Measurements from ENCODE around the gene WNT8B. TPM values are rescaled to one million over a fixed set of nuclear protein-coding genes. Genes with fewer than 3 reads are reported as not detected.

The WNT8B gene, protein sequence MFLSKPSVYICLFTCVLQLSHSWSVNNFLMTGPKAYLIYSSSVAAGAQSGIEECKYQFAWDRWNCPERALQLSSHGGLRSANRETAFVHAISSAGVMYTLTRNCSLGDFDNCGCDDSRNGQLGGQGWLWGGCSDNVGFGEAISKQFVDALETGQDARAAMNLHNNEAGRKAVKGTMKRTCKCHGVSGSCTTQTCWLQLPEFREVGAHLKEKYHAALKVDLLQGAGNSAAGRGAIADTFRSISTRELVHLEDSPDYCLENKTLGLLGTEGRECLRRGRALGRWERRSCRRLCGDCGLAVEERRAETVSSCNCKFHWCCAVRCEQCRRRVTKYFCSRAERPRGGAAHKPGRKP
- 0.07 TPM in 1 of 2 replicates, not detected in the other for total RNA-seq
- not detected in 2 replicates for polyA plus RNA-seq

DNA sequence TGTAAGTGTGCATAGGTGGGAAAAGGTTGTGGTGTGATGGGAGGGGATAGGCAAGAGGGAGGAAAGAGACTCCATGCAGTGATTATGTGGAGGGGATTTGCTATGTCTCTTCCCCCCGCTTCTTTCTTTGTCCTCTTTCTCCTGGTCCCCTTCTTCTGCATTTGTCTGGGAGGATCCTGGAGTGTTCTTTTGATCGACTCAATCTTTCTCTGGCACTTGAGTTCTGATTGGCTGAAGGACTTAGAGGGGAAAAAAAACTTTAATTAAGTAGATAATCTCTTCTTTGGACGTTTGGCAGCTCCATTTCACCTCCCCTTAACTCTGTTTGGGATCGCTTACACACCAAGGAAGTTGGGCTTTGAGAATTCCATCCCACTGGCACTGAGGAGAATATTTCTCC is at the start of gene WNT8B:
Gene WNT8B, plus strand, starts transcription at position 301 of the 400 bp plus-strand sequence. CDS start 160 bp downstream, outside the sequence.
- no peaks in the 10 kb centered on the region for H3K4me1 ChIP-seq (ENCODE audit: low read depth)
- H3K36me3 ChIP-seq = no peaks in the 10 kb centered on the region
- H3K9me3 ChIP-seq (ENCODE audit: low read depth) = no peaks in the 10 kb centered on the region
- H3K27ac ChIP-seq = no peak within 1 kb of the TSS
- H3K4me3 ChIP-seq = no peak within 1 kb of the TSS
- peaks cover 60% of the 10 kb centered on the region for H3K27me3 ChIP-seq
- TF ChIP-seq, protein P1, sequence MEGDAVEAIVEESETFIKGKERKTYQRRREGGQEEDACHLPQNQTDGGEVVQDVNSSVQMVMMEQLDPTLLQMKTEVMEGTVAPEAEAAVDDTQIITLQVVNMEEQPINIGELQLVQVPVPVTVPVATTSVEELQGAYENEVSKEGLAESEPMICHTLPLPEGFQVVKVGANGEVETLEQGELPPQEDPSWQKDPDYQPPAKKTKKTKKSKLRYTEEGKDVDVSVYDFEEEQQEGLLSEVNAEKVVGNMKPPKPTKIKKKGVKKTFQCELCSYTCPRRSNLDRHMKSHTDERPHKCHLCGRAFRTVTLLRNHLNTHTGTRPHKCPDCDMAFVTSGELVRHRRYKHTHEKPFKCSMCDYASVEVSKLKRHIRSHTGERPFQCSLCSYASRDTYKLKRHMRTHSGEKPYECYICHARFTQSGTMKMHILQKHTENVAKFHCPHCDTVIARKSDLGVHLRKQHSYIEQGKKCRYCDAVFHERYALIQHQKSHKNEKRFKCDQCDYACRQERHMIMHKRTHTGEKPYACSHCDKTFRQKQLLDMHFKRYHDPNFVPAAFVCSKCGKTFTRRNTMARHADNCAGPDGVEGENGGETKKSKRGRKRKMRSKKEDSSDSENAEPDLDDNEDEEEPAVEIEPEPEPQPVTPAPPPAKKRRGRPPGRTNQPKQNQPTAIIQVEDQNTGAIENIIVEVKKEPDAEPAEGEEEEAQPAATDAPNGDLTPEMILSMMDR (IDR thresholded peaks at IDR 0.05; ENCODE audit: low read depth, low read length) = no peak
- no peak for DNase-seq (ENCODE audit: low read depth in 1 of 2, low spot score in 1 of 2)

DNA sequence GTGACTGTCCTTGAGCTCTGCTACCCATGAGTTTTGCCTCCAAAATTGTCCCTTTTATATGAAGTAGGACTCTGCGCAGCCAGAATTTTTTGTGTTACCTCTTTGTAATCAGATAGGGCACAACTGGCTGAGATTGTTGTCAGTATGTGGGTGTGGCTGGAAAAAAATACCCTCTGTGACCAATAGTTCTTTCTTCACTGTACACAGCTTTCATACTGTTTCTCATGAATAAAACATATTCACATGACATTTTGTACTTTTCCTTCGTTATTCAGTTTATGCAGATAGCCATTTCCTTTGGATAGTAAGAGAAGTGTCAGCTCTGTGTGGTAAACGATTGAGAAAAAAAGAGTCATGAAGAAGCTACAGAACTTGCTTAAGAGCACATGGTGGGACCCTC is 49.6 kb upstream of the WNT8B start:
- TF ChIP-seq, protein P1 (IDR thresholded peaks at IDR 0.05; ENCODE audit: low read depth, low read length) = no peak
- Histone ChIP-seq H3K27ac (no peak overlapping the region), H3K27me3 (no peaks in the 10 kb centered on the region), H3K36me3 (no peaks in the 10 kb centered on the region), H3K4me3 (no peak overlapping the region), H3K4me1 (ENCODE audit: low read depth) (no peaks in the 10 kb centered on the region), H3K9me3 (ENCODE audit: low read depth) (no peaks in the 10 kb centered on the region)
- DNase-seq (ENCODE audit: low read depth in 1 of 2, low spot score in 1 of 2) = no peak

DNA sequence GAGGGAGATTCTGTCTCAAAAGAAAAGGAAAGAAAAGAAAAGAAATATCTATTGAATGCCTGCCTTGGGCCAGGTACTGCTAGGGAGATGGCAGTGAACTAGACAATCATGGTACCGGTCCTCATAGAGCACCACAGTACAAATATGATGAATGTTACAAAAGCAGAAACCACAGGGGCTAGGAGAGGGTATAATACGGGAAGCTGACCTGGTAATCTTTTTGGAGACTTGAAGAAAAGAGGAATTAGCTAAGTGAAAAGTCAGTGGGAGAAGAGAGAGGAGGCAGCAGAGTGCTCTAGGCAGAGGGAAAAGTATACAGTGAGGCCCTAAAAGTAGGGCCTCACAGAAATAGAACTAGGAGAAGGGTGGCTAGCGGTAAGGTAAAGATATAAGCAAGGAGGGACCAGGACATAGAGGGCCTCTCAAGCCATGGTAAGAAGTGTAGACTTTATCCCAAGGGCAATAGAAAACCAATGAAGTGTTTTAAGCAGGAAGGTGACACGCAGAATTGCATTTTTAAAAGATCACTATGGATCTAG is 42.8 kb upstream of the WNT8B start:
- H3K27me3 ChIP-seq = no peaks in the 10 kb centered on the region
- TF ChIP-seq, protein P1 (IDR thresholded peaks at IDR 0.05; ENCODE audit: low read depth, low read length) = no peak
- no peaks in the 10 kb centered on the region for H3K4me1 ChIP-seq (ENCODE audit: low read depth)
- no peak for DNase-seq (ENCODE audit: low read depth in 1 of 2, low spot score in 1 of 2)
- H3K4me3 ChIP-seq = no peak overlapping the region
- H3K9me3 ChIP-seq (ENCODE audit: low read depth) = no peaks in the 10 kb centered on the region
- H3K27ac ChIP-seq = no peak overlapping the region
- no peaks in the 10 kb centered on the region for H3K36me3 ChIP-seq

DNA sequence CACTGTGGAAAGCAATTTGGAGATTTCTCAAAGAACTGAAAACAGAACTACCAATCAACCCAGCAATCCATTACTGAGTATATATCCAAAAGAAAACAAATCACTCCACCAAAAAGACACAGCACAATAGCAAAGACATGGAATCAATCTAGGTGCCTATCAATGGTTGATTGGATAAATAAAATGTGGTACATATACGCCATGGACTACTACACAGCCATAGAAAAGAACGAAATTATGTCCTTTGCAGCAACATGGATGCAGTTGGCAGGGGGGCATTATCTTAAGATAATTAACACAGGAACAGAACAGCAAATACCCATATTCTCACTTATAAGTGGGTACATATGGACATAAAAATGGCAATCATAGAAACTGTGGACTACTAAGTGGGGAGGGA is 35.4 kb upstream of the WNT8B start:
- H3K9me3 ChIP-seq (ENCODE audit: low read depth) = no peaks in the 10 kb centered on the region
- no peak overlapping the region for H3K27ac ChIP-seq
- no peaks in the 10 kb centered on the region for H3K4me1 ChIP-seq (ENCODE audit: low read depth)
- H3K27me3 ChIP-seq = no peaks in the 10 kb centered on the region
- no peaks in the 10 kb centered on the region for H3K36me3 ChIP-seq
- no peak overlapping the region for H3K4me3 ChIP-seq
- no peak for DNase-seq (ENCODE audit: low read depth in 1 of 2, low spot score in 1 of 2)
- TF ChIP-seq, protein P1 (IDR thresholded peaks at IDR 0.05; ENCODE audit: low read depth, low read length) = no peak

DNA sequence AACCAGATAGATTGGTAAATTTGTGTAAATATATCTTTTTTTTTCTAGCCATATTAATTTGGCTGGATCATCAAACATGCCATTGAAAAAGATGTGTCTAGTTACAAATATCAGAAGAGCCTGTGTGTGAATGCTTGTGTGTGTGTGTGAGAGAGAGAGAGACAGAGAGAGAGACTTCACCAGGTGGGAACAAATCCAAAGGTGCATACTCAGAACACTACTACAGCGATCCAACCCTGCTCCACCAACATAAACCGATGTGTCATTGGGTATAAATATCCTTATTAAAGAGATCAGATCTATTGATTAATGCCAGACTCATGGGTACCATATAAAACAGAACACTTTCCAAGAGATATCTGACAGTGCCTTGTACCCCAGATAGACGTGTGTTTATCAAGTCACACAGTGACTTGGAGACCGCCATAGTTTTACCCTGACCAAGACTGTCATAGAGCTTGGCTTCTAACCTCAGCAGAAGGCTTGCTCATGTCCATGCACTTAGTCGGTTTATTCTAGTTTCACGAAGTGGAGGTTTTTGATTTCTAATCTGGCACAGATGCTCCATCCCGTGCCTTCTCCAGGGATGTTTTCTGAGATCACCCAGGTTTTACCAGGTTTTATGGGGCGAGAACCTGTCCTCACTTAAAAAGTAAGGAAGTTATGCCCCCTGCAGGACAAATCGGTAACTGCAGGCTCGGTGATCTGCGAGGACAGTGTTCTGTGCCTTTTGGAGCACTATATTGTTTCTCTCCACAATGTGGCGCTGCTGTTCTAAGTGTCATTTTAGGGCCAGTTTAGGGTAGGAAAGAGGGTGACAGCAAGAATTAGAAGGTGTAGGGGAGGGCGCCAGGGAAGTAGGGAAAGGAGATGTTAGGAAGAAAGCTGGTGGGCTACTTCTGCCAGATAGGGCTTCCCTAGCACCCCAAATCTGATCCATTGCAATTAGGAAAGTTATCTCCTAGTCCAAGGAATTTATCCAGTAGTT is 29.3 kb upstream of the WNT8B start:
- Histone ChIP-seq H3K4me3 (no peak overlapping the region), H3K36me3 (no peaks in the 10 kb centered on the region), H3K27me3 (no peaks in the 10 kb centered on the region), H3K4me1 (ENCODE audit: low read depth) (no peaks in the 10 kb centered on the region), H3K27ac (no peak overlapping the region), H3K9me3 (ENCODE audit: low read depth) (no peaks in the 10 kb centered on the region)
- DNase-seq (ENCODE audit: low read depth in 1 of 2, low spot score in 1 of 2) = peak; percentile 94 to 95
- TF ChIP-seq, protein P1 (IDR thresholded peaks at IDR 0.05; ENCODE audit: low read depth, low read length) = peak; percentile 99
